HG02642 (cell line): ENCODE results near the gene PLD6.
"Not testable (repeated sequence)": the region's sequence is repeated elsewhere in the genome, so short reads cannot be mapped to it uniquely, and the experiment has no call there.

ENCODE experiments used
- ATAC-seq: cut with Tn5 transposase; IDR thresholded peaks from one replicate; pipeline ENCODE4 v1.9.1; 2021; ENCODE audit warnings: mild to moderate bottlenecking; ENCODE audit not compliant: unreplicated experiment, poor library complexity

Gene PLD6

DNA sequence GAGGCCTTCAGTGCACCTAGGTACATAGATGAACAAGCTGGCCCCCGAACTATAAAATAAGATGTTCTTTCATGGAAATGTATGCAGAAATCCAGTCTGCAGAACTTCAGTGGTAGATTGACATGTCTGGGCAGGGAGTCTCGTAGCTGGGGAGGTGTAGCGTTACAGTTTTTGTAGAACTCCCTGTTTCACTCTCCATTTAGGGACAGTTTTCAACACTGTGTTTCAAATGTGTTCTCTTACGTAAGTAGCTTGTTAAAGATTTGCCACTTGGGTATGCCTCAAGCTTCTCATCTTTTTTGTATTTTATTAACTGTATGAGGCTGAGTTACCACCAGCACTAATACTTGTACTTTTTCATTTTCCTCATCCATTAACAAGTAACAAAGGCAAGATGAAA, 46.6 kb downstream of the PLD6 start:
- no peak for ATAC-seq

DNA sequence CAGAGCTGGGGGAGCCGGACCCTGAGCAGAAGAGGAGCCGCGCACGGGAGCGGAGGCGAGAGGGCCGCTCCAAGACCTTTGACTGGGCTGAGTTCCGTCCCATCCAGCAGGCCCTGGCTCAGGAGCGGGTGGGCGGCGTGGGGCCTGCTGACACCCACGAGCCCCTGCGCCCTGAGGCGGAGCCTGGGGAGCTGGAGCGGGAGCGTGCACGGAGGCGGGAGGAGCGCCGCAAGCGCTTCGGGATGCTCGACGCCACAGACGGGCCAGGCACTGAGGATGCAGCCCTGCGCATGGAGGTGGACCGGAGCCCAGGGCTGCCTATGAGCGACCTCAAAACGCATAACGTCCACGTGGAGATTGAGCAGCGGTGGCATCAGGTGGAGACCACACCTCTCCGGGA, 47.6 kb downstream of the PLD6 start:
- not testable (repeated sequence) for ATAC-seq

DNA sequence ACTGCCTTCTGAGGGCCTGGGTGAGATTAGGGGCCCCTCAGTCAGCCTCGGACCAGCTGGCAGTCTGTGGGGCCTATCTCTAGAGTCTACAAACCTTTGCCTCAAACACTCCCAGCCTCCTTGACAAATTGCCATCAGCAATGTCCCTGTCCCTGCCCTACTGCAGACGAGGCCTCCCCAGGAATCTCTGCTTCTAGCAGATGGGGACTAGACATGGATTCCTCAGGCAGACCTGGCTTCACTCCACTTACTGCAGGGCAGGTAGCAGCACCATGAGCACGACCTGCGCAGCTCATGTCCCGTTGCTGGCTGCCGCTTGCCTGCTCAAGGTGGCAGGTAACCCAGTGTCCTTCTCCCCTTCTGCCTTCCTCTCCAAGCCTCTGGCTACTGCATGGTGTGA, 49.1 kb downstream of the PLD6 start:
- ATAC-seq, result no peak

DNA sequence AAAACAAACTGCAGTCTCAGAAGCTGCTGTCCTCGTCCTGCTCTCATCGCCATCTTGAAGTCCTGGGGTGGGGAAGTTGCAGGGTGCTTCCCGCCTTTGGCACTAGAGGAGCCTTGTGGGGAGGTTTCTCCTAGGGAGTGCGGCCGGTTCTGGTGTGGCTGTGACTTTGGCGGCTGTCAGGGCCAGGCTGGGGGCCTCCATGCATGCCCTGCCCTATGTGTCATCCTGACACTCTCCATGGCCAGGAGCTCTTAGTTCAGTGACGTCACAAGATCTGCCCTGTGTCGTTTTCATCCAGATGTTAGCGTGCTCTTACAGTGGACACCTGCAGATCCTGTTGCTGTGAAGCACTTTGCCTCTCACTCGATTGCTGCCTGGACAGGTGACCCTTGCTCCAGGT, 49.6 kb downstream of the PLD6 start:
- ATAC-seq, result no peak

DNA sequence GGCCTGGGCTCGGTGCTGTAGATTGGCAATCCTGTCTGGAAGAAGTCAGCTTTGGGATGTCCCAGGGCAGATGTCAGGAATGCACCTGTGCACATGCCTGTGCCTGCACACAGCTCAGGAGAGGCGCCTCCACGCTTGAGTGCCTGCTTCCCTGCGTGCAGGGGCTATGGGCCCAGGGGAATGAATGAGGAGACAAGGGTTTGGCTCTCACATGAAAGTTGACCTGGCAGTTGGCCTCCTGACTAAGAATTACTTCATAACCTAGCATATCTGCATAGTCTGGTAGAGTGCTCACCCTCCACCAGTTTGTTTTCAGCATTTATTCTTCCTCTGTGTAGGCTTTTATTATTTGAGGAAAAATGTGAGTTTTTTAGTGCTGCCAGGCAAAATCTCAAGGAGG, 50.0 kb downstream of the PLD6 start:
- ATAC-seq, result no peak

DNA sequence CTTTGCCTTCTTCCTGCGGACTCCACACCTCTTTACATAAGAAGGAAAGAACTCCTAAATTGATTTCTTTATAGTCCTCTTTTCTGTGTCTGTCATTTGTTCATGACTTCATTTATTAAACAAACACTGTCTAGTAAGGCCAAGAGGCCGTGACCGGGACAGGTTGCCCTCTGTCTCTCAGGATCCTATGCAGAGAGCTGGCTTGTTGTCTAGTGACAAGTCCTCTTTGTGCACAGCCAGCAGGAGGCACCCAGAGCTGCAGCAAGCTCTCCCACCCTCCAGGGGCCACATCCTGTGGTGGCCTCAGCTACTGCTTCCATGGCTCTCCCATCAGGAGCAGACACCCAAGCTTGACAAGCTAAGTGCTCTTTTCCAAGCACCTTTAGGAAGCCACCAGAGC, 50.6 kb downstream of the PLD6 start:
- no peak for ATAC-seq

DNA sequence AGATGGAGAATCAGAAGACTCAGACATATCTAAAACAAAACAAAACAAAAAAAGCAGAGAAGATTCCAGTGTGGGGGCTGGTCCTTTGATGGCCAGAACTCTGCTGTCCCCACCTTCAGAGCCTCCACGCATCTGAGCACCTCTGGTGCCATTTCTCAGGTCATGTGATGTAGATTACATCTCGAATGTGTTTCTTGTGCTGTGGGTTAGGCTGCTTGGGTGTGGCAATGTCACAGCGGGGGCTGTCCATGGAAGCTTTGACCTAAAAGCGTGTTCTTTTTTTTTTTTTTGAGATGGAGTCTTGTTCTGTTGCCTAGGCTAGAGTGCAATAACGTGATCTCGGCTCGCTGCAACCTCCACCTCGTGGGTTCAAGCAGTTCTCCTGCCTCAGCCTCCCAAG, 51.2 kb downstream of the PLD6 start:
- ATAC-seq, result no peak

DNA sequence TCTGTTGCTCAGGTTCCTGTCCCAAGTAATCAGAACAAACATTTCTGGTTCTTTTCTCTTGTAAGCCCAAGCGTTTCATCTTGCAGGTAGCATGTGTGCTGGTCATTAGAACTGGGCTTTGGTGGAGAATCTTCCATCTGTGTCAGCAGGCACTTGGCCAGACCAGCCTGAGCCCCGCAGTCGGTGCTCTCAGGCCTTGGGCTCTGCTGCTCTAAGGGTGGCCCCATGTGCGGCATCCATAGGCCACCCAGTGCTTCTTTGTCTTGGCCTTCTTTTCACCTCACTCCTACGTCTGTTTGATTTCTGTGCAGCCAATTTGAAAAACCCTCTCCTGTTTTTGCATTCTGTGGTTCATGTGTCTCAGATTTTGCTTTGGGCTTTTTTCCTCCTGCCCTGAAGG, 51.6 kb downstream of the PLD6 start:
- no peak for ATAC-seq

DNA sequence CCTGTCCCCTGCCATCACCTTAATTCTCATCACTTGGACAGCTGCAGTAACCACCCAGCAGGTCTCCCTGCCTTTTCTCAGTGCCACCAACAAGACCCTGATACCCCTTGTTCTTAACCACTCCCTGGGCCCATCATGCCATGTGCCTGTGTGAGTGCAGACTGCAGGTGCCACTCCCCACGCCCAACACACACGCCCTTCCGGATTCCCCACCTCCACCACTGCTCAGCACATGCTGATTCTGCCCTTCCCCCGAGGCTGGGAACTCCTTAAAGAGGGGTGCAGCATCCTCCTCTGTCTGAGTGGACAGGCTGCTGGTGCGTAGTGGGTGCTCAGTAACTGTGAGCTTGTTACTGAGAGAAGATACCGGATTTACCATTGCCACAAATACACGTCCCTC, 52.4 kb downstream of the PLD6 start:
- no peak for ATAC-seq

DNA sequence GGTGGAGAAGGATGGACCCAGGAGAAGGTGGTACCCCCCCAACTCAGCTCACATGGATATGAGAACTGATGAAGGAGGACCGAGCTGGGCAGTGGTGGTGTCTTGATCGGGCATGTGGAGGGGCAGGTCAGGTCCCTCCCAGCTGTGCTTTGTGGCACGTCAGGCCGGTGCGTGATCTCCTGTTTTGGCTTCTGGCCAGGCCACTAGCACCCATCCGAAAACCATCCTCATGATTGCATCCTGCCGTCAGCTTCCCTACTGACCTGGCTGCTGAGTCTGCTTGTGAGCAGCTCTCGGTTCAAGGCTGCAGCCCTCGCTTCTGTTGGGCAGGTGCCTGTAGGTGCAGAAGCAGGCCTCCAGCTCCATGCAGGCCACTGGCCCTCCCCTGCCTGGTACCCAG, 53.1 kb downstream of the PLD6 start:
- no peak for ATAC-seq

DNA sequence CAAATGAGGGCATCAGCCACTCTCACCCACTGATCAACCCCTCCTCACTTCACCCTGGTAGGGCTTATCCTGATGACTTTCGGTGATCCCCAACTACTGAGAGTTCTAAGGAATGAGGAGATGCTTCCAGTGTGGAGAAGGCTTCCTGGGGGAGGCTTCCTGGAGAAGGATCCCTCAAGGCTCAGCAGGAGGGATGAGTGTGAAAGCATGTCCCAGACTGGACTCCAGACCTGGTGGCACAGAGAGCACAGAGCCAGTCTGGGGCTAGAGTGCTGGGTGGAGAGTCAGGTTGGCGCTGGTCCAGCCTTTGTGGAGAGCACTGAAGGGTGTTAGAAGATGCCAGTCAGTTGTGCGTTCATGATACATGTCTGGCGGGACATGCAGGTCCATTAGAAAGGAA, 53.7 kb downstream of the PLD6 start:
- ATAC-seq, result no peak

DNA sequence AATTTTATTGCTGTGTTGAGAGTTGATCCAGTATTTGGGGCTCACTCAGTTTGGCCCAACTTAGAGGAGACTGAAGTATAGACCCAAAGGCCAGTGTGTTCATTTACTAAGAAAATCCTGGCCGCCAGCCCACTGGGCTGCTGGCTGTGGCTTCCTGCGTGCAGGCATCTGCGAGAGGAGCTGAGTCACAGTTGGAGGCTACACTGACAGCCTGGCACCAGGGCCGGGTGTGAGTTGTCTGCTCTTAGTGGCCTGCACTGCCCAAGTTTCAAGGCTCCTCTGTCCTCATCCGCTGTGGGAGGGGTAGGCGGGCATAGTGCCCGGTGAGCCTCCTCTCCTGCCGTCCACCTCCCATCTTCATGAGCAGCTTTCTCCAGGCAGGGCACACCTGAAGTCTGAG, 54.2 kb downstream of the PLD6 start:
- no peak for ATAC-seq

DNA sequence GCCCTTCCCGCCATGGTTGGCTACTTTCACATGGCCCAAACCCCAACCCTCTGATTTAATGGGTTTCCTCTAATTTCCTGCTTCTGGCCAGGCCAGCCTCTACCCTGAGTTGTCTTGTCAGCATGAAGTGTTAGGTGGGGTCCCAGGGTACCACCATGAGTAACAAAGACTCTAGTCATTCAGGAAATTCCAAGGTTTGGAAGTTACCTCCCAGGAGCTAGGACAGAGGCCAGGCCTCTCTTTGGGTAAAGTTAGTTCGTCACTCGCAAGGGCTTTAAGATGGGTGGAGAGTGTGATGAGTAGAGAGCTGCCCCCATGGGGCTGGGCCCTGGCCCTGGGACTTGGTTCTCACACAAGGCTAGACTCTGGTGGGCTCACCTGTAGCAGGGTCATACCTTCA, 54.6 kb downstream of the PLD6 start:
- no peak for ATAC-seq

DNA sequence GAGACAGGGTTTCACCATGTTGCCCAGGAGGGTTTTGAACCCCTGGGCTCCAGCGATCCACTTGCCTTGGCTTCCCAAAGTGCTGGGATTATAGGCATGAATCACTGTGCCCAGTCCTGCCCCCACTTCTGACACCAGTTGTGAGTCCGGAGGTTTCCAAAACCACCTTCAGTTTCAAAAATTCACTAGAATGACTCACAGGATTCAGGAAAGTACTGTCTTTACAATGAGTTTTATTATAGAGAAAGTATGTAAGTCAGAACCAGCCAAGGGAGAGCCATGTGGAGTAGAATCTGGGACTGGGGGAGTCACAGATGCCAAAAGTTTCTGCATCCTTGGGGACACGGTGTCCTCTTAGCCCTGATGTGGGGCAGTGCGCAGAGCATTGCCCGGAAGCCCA, 55.1 kb downstream of the PLD6 start:
- no peak for ATAC-seq
